ENCODE results near the gene PRKCB.

- no peak for TF ChIP-seq ZBTB33 (IDR thresholded peaks at IDR 0.05)
- no peak for TF ChIP-seq CTCF (IDR thresholded peaks at IDR 0.05; ENCODE audit: low read depth, low read length, missing input control)
- TF ChIP-seq ATF3 (IDR thresholded peaks at IDR 0.05) = no peak
- TF ChIP-seq REST (IDR thresholded peaks at IDR 0.05) = no peak
- no peak for TF ChIP-seq TAF1 (conservative IDR thresholded peaks at IDR 0.05)
Observed at GRCh38 chr16:23948949-23949411, 113.2 kb downstream of the PRKCB start.
